IMR-90 (cell line): Measurements from ENCODE around the gene CABP1. TPM values are rescaled to one million over a fixed set of nuclear protein-coding genes. Genes with fewer than 3 reads are reported as not detected.

Experiments
- ATAC-seq: fragments of 200-7000 bp; cut with Tn5 transposase; 2 replicates; pipeline ENCODE4 v1.9.1; 2020; ENCODE audit warnings: low read depth, mild to moderate bottlenecking, moderate library complexity
- BruUV-seq: library from RNA; stranded (reverse); fragments of 400-500 nt; replicated peaks from 2 replicates; lab custom pipeline; 2021; lab: Mats Ljungman, UMichigan
- CTCF ChIA-PET: fragments of 300-600 bp; formaldehyde crosslinking; extraction: SDS; loops from one replicate; lab custom pipeline; 2021; ENCODE audit warnings: antibody characterized with exemption; lab: Yijun Ruan, JAX
- POLR2A ChIA-PET: fragments of 300-600 bp; sonication (Branson Sonifier 250); formaldehyde crosslinking; loops from one replicate; lab custom pipeline; 2022; ENCODE audit warnings: antibody characterized with exemption; ENCODE audit not compliant: unreplicated experiment; lab: Charles Lee
- DNase-seq: peaks from one replicate; pipeline ENCODE4 v3.0.0; 2013
- H2AFZ ChIP-seq: replicated peaks from 2 replicates; pipeline ENCODE3; 2013; ENCODE audit warnings: low read length, mild to moderate bottlenecking; ENCODE audit not compliant: poor library complexity
- H2AK5ac ChIP-seq: 2 replicates; pipeline ENCODE4 v1.6.1; 2013; ENCODE audit warnings: low read depth, low read length, inconsistent platforms
- H2AK9ac ChIP-seq: replicated peaks from 2 replicates; pipeline ENCODE3; 2013; ENCODE audit warnings: mild to moderate bottlenecking, low read depth, low read length, moderate library complexity; ENCODE audit not compliant: poor library complexity
- H2BK120ac ChIP-seq: 2 replicates; pipeline ENCODE4 v1.6.1; 2013; ENCODE audit warnings: low read depth, low read length, inconsistent platforms
- H2BK15ac ChIP-seq: 3 replicates; pipeline ENCODE4 v1.6.1; 2013; ENCODE audit warnings: low read depth, low read length, inconsistent platforms
- H2BK20ac ChIP-seq: 2 replicates; pipeline ENCODE4 v1.6.1; 2013; ENCODE audit warnings: low read depth, mild to moderate bottlenecking, inconsistent platforms, low read length, moderate library complexity
- H2BK5ac ChIP-seq: 2 replicates; pipeline ENCODE4 v1.6.1; 2013; ENCODE audit warnings: mild to moderate bottlenecking, low read depth, low read length, inconsistent platforms; ENCODE audit not compliant: poor library complexity, severe bottlenecking
- H3K14ac ChIP-seq: replicated peaks from 2 replicates; pipeline ENCODE4 v1.6.1; 2013; ENCODE audit warnings: low read depth, low read length, inconsistent platforms
- H3K18ac ChIP-seq: 2 replicates; pipeline ENCODE4 v1.6.1; 2013; ENCODE audit warnings: low read depth, low read length, control low read depth
- H3K23ac ChIP-seq: 2 replicates; pipeline ENCODE4 v1.6.1; 2013; ENCODE audit warnings: low read depth, low read length, inconsistent platforms
- H3K27ac ChIP-seq: 2 replicates; pipeline ENCODE4 v1.5.1; 2013; ENCODE audit warnings: mild to moderate bottlenecking, control low read depth, low read length; ENCODE audit not compliant: insufficient read depth
- H3K27me3 ChIP-seq: 2 replicates; pipeline ENCODE4 v1.6.1; 2013; ENCODE audit warnings: low read length; ENCODE audit not compliant: control insufficient read depth, insufficient read depth
- H3K36me3 ChIP-seq: 2 replicates; pipeline ENCODE4 v1.6.1; 2013; ENCODE audit warnings: low read length, mixed read lengths; ENCODE audit not compliant: control insufficient read depth, insufficient read depth
- H3K4ac ChIP-seq: 2 replicates; pipeline ENCODE4 v1.6.1; 2013; ENCODE audit warnings: low read depth, low read length, inconsistent platforms
- H3K4me1 ChIP-seq: 2 replicates; pipeline ENCODE4 v1.6.1; 2013; ENCODE audit warnings: low read length, mixed read lengths; ENCODE audit not compliant: control insufficient read depth, insufficient read depth
- H3K4me2 ChIP-seq: 2 replicates; pipeline ENCODE4 v1.6.1; 2013; ENCODE audit warnings: low read depth, mild to moderate bottlenecking, control low read depth, low read length, moderate library complexity
- H3K4me3 ChIP-seq: 2 replicates; pipeline ENCODE4 v1.5.1; 2013; ENCODE audit warnings: low read depth, mild to moderate bottlenecking, control low read depth, low read length, moderate library complexity; ENCODE audit not compliant: insufficient read depth
- H3K56ac ChIP-seq: 2 replicates; pipeline ENCODE4 v1.6.1; 2013; ENCODE audit warnings: low read length, inconsistent platforms; ENCODE audit not compliant: insufficient read depth; ENCODE audit errors: extremely low read depth
- H3K79me1 ChIP-seq, 2 experiments: 2 replicates each; pipeline ENCODE4 v1.6.1; 2013; ENCODE audit warnings: low read length in 2 of 2, inconsistent platforms in 1 of 2, low read depth in 1 of 2
- H3K9ac ChIP-seq: 2 replicates; pipeline ENCODE4 v1.6.1; 2013; ENCODE audit warnings: low read depth, low read length, control low read depth
- H3K9me1 ChIP-seq: 2 replicates; pipeline ENCODE4 v1.6.1; 2013; ENCODE audit warnings: low read length, inconsistent platforms; ENCODE audit not compliant: insufficient read depth
- H3K9me3 ChIP-seq: 2 replicates; pipeline ENCODE4 v1.6.1; 2013; ENCODE audit warnings: low read length; ENCODE audit not compliant: control insufficient read depth, insufficient read depth
- H4K20me1 ChIP-seq: 2 replicates; pipeline ENCODE4 v1.6.1; 2013; ENCODE audit warnings: low read length, inconsistent platforms; ENCODE audit not compliant: insufficient read depth
- H4K5ac ChIP-seq: 2 replicates; pipeline ENCODE4 v1.6.1; 2013; ENCODE audit warnings: mild to moderate bottlenecking, low read depth, low read length, control low read depth
- H4K8ac ChIP-seq, 2 experiments: 2 replicates each; pipeline ENCODE4 v1.6.1; 2013; ENCODE audit warnings: low read depth in 2 of 2, low read length in 2 of 2, control low read depth in 1 of 2, inconsistent platforms in 1 of 2
- H4K91ac ChIP-seq: 2 replicates; pipeline ENCODE4 v1.6.1; 2013; ENCODE audit warnings: low read depth, low read length, inconsistent platforms; ENCODE audit not compliant: insufficient read depth
- BHLHE40 ChIP-seq: fragments of 150-350 bp; IDR thresholded peaks from 2 replicates; pipeline ENCODE4 v1.6.1; 2016; ENCODE audit warnings: mild to moderate bottlenecking, low read depth, low read length
- CEBPB ChIP-seq: IDR thresholded peaks from 2 replicates; pipeline ENCODE4 v1.6.1; 2012; ENCODE audit warnings: low read depth, low read length, improper control_type of control experiment
- CHD1 ChIP-seq: IDR thresholded peaks from 2 replicates; pipeline ENCODE4 v1.6.1; 2012; ENCODE audit warnings: low read depth, low read length, improper control_type of control experiment
- ELK1 ChIP-seq: fragments of 150-350 bp; IDR thresholded peaks from 2 replicates; pipeline ENCODE4 v1.6.1; 2016; ENCODE audit warnings: low read depth, mild to moderate bottlenecking, low read length, moderate library complexity, borderline replicate concordance
- FOS ChIP-seq: fragments of 150-350 bp; IDR thresholded peaks from 2 replicates; pipeline ENCODE4 v1.6.1; 2016; ENCODE audit warnings: low read depth, low read length
- MAFK ChIP-seq: IDR thresholded peaks from 2 replicates; pipeline ENCODE4 v1.6.1; 2012; ENCODE audit warnings: low read depth, low read length, improper control_type of control experiment
- MAZ ChIP-seq: IDR thresholded peaks from 2 replicates; pipeline ENCODE4 v1.6.1; 2012; ENCODE audit warnings: low read depth, mild to moderate bottlenecking, low read length, improper control_type of control experiment, moderate library complexity, borderline replicate concordance
- MXI1 ChIP-seq: IDR thresholded peaks from 2 replicates; pipeline ENCODE4 v1.6.1; 2012; ENCODE audit warnings: low read depth, mild to moderate bottlenecking, low read length, moderate library complexity, borderline replicate concordance
- NFE2L2 ChIP-seq: fragments of 150-350 bp; IDR thresholded peaks from 2 replicates; pipeline ENCODE4 v1.6.1; 2016; ENCODE audit warnings: low read depth, mild to moderate bottlenecking, low read length
- POLR2A ChIP-seq: IDR thresholded peaks from 2 replicates; pipeline ENCODE4 v1.6.1; 2012; ENCODE audit warnings: mild to moderate bottlenecking, low read depth, low read length
- RAD21 ChIP-seq: IDR thresholded peaks from 2 replicates; pipeline ENCODE4 v1.6.1; 2012; ENCODE audit warnings: low read length, improper control_type of control experiment
- RCOR1 ChIP-seq: IDR thresholded peaks from 2 replicates; pipeline ENCODE4 v1.6.1; 2012; ENCODE audit warnings: mild to moderate bottlenecking, low read length, improper control_type of control experiment; ENCODE audit not compliant: insufficient replicate concordance
- RFX5 ChIP-seq: IDR thresholded peaks from 2 replicates; pipeline ENCODE4 v1.8.0; 2012; ENCODE audit warnings: low read depth, mild to moderate bottlenecking, low read length, moderate library complexity
- SMC3 ChIP-seq: fragments of 150-350 bp; IDR thresholded peaks from 2 replicates; pipeline ENCODE4 v1.6.1; 2016; ENCODE audit warnings: low read depth, mild to moderate bottlenecking, antibody characterized with exemption, low read length, moderate library complexity
- USF2 ChIP-seq: fragments of 150-350 bp; IDR thresholded peaks from 2 replicates; pipeline ENCODE4 v1.6.1; 2017; ENCODE audit warnings: mild to moderate bottlenecking, antibody characterized with exemption, low read length, low read depth
- WGBS, 2 experiments: methylation state at CpG; one replicate each; pipeline versions ENCODE4 v1.1.5 to v1.1.7; 2013; ENCODE audit warnings: missing lambda C conversion rate in 2 of 2; ENCODE audit not compliant: insufficient read length in 1 of 2; ENCODE audit errors: extremely low coverage in 2 of 2; 5-methylcytosine and 5-hydroxymethylcytosine counted together
- dilution Hi-C: fragments of 300-500 bp; cut with HindIII; formaldehyde crosslinking; loops from one replicate; pipeline ENCODE4 v1.14.3; 2018; ENCODE audit warnings: low sequenced_read_pairs; ENCODE audit not compliant: unreplicated experiment
- in situ Hi-C: fragments of 300-500 bp; cut with MboI; formaldehyde crosslinking; loops from 3 replicates; pipeline ENCODE4 v1.14.3; 2019; ENCODE audit warnings: low sequenced_read_pairs, inconsistent platforms, mixed read lengths
- intact Hi-C: fragments of 100-400 bp; cut with micrococcal nuclease; formaldehyde crosslinking; loops from 2 replicates; pipeline ENCODE4 v1.10.0; 2022
- polyA plus RNA-seq, 3 experiments: library from polyadenylated mRNA; depleted of rRNA; stranded (reverse); fragments of >200 nt; gene quantifications; 2 replicates each; pipeline ENCODE4 v1.2.3, GENCODE V29; 2012; ENCODE audit warnings: low replicate concordance in 1 of 3
- total RNA-seq: library from RNA; depleted of rRNA; stranded (reverse); fragments of >200 nt; gene quantifications from 2 replicates; pipeline ENCODE4 v1.2.3, GENCODE V29; 2012
- TF ChIP-seq, protein P1 (sequence below): conservative IDR thresholded peaks from 2 replicates; pipeline ENCODE4 v1.5.1; 2012; ENCODE audit warnings: mild to moderate bottlenecking, low read depth, low read length, improper control_type of control experiment

CABP1 gene
- total and polyA plus RNA-seq, 2 of the 4 experiments (the other 2 are of a cell fraction), result 0.54 to 1.1 TPM

- H2AK9ac ChIP-seq, result no peak overlapping the region
- no peak overlapping the region for H3K4me2 ChIP-seq
- no peak overlapping the region for H3K4ac ChIP-seq
- intact Hi-C loops, result no loop called here
- H3K36me3 ChIP-seq, result peaks cover 60% of the 10 kb centered on the region
- BruUV-seq, result no TSS peak
- no peak overlapping the region for H2BK20ac ChIP-seq
- H3K56ac ChIP-seq, result no peak overlapping the region
- no peak for DNase-seq
- no peak overlapping the region for H3K14ac ChIP-seq
- no peaks in the 10 kb centered on the region for H3K27me3 ChIP-seq
- no peak overlapping the region for H2AFZ ChIP-seq
- ChIA-PET POLR2A (no interaction called here), CTCF (interaction anchor here (1.0 kb wide), 1 partner anchor 274 kb away, joined by 3 read pairs; no protein-coding TSS in a partner anchor)
- in situ Hi-C loops, result no loop called here
- H2BK120ac ChIP-seq, result no peak overlapping the region
- TF ChIP-seq CEBPB (no peak), ELK1 (no peak), FOS (no peak), POLR2A (no peak), USF2 (no peak), CHD1 (no peak), MAFK (no peak), RAD21 (no peak), BHLHE40 (no peak), MXI1 (no peak), NFE2L2 (no peak), MAZ (no peak), SMC3 (no peak), RCOR1 (no peak), RFX5 (no peak)
- TF ChIP-seq, protein P1, sequence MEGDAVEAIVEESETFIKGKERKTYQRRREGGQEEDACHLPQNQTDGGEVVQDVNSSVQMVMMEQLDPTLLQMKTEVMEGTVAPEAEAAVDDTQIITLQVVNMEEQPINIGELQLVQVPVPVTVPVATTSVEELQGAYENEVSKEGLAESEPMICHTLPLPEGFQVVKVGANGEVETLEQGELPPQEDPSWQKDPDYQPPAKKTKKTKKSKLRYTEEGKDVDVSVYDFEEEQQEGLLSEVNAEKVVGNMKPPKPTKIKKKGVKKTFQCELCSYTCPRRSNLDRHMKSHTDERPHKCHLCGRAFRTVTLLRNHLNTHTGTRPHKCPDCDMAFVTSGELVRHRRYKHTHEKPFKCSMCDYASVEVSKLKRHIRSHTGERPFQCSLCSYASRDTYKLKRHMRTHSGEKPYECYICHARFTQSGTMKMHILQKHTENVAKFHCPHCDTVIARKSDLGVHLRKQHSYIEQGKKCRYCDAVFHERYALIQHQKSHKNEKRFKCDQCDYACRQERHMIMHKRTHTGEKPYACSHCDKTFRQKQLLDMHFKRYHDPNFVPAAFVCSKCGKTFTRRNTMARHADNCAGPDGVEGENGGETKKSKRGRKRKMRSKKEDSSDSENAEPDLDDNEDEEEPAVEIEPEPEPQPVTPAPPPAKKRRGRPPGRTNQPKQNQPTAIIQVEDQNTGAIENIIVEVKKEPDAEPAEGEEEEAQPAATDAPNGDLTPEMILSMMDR, result no peak
- no peak overlapping the region for H2BK5ac ChIP-seq
- H4K5ac ChIP-seq, result no peak overlapping the region
- H4K8ac ChIP-seq, result no peak overlapping the region
- no peak overlapping the region for H3K27ac ChIP-seq
- no peak overlapping the region for H4K91ac ChIP-seq
- dilution Hi-C loops, result no loop called here
- no peak overlapping the region for H3K4me3 ChIP-seq
- no peaks in the 10 kb centered on the region for H3K9me3 ChIP-seq
- H2AK5ac ChIP-seq, result no peak overlapping the region
- H3K79me1 ChIP-seq, result peaks cover 22 to 37% of the 10 kb centered on the region in 2 experiments
- no peak overlapping the region for H3K9ac ChIP-seq
- no peak overlapping the region for H3K23ac ChIP-seq
- H3K9me1 ChIP-seq, result peaks cover 24% of the 10 kb centered on the region
- H2BK15ac ChIP-seq, result no peak overlapping the region
- H3K18ac ChIP-seq, result no peak overlapping the region
- peaks cover 3% of the 10 kb centered on the region for H3K4me1 ChIP-seq
- peaks cover 31% of the 10 kb centered on the region for H4K20me1 ChIP-seq
- no peak for ATAC-seq
- no CpG with 5 or more reads among the region's 1 CpG for WGBS, 2 experiments
Measured at GRCh38 chr12:120697344-120697743, 56.9 kb downstream of the CABP1 start.
